Fibroblast of peridontal ligament (primary cell): ENCODE measurements around the gene ATP2B3.
A peak's percentile ranks its signal among the peaks of the same experiment; 100 is the strongest.
"Not testable (repeated sequence)": the region's sequence is repeated elsewhere in the genome, so short reads cannot be mapped to it uniquely, and the experiment has no call there.

Experiments used
- DNase-seq: peaks from one replicate; pipeline ENCODE4 v3.0.0-alpha.2; 2010; ENCODE audit errors: extremely low read depth

ATP2B3 gene

DNA sequence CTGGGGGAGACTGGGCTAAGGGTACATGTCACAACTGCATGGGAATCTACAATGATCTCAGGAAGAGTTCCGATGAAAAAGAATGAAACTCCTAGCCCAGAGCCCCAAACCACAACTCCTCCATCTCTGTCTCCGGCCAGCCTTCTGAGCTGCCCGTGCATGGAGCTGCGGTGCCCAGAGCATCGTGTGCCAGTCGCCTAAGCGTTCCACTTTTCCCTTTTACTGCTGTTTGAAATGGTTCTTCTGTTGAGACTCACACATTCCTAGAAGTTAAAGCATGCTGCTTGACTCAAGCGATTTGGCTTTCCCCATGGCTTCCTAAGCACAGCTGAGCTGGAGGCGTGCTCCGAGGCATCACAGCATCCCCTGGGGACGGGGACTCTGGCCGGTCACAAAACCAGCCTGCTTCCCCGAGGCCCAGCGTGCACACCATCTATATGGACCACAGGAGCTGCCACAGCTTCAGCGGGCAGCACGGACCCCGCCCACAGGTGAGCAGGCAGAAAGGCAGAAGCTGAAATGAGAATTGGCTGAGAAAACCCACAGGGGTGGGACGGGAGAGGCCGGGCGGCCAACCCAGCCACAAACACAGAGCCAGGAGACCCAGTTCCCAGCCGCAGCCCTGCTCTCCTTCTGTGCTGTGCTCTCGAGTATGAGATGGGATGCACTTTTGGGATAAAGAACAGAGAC, 76.5 kb downstream of the ATP2B3 start:
- no peak for DNase-seq

DNA sequence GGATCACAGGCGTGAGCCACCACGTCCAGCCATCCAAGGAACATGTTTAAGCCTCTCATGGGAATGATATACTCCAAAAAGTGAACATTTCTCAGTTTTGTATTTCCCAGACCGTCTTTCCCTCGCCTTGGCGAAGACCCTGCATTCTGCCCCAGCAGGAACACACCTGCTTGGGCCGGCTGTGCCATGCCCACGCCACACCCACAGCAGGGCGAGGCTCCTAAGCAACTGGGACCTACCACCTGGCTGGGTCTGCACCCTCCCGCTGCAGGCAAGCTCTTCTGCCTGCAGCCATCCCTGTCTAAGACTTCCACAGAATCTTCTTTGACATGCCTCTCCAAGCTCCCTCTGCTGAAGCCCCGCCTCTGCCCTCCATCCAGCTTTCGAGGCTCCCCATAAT, 77.9 kb downstream of the ATP2B3 start:
- no peak for DNase-seq

DNA sequence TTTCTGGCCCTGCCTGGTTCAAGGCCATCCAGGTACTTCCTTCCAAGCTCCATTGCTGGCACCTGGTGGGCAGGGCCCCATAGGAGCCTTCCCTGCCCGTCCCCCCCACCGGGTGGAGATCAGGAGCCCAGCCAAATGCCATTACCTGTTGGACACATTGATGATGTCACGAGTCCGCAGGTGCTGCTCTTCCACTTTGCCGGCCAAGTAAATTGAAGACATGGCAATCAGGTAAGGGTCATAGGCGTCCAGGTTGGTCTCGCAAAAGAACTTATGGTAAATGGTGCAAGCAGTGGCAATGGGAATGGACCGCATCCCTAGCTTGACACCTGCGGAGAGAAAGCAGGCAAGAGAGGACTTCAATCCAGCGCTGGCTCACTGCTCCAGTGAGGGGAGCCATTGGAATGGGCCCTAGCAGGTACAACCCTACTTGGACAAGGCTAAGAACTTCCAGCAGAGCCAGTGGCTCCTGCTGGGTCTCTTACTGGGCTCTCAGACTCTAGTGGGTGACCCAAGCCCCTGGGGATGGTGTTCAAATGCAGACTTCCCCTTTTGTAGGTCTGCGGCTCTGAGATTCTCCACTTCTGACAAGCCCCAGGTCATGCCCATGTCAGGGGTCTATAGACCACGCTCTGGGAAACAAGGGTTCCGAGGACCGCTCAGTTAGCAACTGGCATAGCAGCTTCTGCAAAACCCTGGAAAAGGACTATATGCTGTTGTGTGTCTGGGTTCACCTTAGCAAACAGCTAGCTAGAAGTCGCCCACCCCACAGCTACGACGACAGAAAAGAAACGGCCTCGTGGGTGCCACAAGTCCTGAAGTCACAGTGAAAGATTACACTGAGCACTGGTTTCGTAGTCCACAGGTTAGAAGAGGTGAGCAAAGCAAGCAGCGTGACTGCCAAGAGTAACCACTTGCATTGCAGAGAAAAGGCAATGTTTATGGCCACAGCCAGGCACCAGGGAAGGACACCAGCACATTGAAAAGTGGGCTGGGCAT, 78.7 kb downstream of the ATP2B3 start:
- DNase-seq: no peak

DNA sequence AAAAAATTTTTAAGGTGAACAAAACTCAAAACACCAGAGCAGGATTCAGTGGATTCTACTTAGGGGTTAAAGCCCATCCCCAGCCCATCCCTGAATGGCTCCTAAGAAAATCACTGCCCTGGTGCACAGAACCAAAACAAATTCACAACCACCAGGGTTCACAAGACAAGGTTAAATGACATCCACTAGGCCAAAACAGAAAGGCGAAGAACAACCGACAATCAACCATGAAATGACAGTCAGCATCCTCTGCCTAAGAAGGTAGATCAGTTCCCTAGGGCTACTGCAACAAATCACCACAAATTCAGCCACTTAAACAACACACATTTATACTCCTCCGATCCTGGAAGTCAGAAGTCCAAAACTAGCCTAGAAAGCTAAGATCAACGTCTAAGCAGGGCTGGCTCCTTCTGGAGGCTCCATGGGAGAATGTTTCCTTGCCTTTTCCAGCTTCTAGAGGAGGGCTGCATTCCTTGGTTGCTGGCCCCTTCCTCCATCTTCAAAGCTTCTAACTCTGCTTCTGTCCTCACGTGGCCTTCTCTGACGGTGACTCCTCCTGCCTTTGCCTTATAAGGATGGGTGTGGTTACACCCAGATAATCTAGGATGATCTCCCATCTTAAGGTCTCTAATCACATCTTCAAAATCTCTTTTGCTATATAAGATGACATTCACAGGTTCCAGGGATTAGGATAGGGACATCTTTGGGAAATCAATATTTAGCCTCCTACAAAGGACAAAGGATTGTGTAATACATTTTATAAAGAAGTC, 79.7 kb downstream of the ATP2B3 start:
- no peak for DNase-seq

DNA sequence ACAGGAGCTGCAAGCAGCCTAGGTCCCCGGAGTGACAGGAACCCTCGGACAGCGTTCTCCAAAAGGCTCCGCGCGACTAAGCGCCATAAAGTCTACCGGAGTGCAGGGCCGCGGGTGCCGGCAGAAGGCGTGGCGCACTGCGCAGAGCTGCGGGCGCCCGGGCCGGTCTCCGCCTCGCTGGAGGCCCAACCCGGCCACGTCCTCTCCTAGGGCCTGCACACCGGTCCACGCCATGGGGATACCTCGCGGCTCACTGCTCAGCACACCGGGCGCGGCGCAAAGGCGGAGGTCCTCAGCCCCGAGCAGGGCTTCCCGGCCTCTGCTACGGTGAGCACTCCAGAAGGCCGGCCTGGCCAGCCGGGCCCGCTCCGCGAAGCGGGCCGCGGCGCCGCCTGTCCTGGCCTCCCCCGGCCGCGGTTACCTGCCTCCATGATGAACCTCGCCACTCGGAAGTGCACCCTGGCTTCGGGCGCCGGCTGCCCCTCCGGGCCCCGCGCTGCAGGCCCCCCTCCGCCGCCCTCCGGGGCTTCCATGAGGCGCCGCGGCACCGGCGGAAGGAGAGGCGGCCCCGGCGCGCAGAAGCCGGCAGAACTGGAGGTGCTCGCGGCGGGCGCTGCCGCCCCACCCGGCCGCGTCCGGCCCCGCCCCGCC, 81.2 kb downstream of the ATP2B3 start, which contains the start of gene CCNQ:
Gene CCNQ, minus strand, starts transcription at position 599 of the 651 bp plus-strand sequence. Its CDS starts 66 bp downstream, at position 533.
- DNase-seq: no peak

DNA sequence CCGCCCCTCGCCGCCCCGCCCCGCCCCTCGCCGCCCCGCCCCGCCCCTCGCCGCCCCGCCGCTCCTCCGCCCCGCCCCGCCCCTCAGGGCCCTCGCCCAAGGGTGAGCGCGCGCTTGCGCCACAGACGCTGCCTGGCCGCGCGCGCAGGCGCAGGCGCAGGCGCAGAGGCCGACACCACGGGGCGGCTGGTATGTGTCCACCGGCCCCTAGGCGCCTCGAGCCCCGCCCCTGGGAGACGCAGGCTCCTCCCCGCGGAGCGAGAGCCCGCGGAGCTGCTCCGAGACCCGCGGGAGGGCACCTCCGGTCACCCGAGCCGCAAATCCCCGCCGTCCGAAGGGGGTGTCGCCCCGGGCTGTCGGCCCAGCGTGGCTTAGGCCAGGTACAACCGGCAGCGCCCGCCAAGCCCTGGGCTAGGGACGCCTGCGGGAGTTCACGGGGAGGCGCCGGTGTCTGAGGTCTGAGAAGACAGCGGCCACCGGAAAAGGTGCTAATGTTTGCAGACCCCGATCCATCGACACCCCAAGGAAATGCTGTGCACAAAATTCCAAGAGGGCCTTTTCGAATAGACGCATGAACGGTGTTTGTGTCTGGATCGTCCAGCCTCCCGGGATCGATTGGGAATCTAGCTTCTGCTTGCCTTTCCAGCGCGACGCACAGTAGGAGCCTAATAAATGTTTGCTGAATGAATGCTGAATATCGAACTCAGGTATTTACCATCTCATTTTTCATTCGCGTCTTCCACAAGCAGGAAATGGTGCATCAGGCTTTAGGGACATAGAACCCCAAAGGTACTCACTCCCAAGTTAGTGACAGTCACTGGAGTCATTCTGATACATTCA, 82.0 kb downstream of the ATP2B3 start:
- peak; percentile 75 for DNase-seq

DNA sequence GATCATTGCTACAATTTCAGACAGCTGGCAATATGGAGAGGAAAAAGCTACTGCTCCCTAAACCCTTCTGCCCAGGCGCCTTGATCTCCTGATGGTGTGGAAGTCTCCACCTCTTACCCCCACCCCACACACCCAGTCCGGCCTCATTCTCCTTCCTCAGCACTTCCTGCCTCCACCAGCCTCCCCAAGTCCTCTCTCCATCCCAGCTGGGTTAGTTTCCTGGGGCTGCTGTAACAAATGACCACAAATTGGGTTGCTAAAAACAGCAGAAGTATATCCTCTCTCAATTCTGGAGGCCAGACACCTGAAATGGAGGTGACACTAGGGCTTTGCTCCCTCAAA, 82.6 kb downstream of the ATP2B3 start:
- no peak for DNase-seq

DNA sequence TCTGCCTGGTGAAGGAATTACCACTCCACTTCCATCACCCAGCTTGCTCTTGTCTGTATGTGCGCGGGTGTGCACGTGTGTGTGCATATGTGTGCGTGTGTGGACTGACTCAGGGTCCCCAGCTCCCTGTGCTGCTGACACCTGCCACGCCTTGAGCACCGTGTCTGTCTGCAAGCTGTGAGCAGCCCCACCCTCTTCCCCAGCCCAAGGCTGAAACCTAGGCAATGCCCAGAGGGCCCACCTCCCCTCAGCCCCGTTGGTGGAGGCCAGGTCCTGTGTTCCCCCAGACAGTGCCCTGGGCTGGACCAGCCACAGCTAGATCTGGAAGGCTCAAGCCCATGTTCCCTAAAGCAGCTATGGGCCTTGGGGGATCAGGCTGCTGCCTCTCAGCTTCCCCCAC, 83.5 kb downstream of the ATP2B3 start:
- DNase-seq: no peak

DNA sequence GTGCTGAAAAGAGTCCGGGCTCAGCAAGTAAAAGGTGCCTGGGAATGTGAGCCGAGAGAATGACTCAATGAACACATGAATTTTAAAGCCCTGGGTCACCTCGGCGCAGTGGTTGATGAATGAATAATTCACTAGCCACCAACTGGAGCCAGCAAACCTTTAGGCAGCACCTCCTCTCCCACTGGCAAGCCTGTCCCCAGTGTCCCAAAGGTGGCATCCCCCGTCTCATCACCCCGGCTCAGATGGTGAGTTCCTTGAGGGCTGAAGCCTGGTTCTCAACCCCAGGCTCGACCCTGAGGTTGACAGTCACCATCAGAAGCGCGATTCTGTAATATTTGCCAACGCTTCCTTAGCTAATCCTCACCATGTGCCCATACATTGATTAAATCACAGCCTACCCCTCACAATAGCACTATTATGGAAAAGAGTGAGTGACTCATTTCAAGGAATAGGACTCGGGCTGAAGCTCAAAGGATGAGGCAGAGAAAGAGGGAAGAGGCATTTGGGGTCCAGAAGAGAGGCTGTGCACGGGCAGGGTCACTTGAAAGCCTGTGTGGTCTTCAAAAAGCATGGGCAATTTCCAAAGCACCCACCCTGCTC, 84.2 kb downstream of the ATP2B3 start:
- DNase-seq: no peak

DNA sequence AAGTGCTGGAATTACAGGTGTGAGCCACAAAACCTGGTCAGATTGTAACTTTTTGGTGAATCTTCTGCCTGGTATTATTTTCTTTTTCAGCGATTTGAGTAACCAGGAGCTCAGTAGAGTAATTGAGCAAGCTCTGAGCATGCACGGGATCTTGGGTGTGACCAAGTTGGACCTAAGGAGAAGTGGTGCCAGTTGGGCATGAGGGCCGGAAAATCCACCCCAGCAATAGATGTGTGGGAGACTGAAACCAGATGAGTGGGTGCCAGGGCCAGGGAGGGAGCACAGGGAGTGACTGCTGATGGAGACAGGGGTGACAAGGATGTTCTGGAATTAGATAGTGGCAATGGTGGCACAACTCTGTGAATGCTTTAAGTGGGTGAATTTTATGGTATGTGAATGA, 85.2 kb downstream of the ATP2B3 start:
- no peak for DNase-seq

DNA sequence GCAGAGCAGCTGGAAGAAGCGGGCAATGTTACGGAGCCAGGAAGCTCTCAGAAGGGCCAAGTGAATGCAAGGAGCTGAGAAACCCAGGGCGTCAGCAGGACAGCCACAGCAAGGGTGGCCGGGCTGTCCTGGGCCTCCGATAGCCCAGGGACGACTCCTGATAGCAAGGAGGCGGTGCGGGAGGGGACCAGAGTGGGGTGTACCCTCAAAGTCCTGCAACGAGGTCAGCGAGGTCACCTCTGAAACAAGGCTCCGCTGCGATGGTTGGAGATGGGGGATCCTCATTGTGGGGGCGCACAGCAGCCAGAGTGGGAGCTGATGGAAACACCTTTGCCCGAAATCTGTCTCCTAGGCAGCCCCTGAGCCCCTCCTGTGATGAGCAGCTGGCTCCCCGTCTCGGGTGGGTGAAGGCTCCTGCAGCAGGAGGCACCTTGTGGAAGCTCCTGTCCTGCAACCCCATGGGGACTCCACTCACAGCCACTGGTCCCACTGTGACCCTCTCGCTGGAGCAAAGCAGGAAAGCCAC, 85.8 kb downstream of the ATP2B3 start:
- no peak for DNase-seq

DNA sequence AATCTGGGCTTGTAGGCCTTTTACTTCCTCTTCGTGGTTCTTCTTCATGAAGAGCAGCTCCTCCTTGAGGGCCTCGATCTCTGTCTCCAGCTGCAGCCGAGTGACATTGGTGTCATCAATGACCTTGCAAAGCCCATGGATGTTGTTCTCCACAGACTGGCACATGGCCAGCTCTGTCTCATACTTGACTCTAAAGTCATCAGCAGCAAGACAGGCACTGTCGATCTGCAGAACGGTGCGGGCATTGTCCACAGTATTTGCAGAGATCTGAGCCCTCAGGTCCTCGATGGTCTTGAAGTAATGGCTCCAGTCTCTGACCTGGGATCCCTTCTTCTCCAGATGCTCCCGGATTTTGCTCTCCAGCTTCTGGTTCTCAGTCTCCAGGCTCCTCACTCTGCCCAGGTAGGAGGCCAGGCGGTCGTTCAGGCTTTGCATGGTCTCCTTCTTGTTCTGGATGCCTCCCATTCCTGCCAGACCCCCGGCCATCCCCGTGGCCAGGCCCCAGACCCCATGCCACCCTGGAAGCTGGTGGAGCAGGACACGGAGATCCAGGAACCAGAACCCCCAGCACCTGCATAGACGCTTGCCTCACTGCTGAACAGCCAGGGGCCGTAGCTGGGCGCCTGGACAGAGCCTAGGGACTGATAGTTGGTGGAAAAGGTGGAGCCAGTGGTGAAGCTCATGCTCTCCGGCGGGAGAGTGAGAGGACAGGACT, 87.4 kb downstream of the ATP2B3 start:
- not testable (repeated sequence) for DNase-seq

DNA sequence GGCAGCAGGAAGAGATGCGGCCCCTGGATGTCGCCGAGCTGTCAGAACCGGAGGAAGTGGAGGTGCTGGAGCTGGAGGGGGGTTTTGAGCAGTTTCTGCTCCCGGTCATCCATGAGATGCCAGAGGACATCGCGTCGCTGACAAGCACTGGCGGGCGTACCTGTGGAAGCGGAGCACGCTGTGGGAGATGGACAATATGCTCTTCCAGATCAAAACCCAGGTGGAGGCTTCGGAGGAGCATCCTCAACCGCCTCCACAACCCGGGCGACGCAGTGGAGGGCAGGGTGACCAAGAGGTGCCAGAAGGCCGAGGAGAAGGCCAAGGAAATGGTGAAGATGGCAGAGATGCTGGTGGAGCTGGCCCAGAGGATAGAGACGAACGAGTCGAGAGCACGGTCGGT, 89.1 kb downstream of the ATP2B3 start:
- DNase-seq: no peak

DNA sequence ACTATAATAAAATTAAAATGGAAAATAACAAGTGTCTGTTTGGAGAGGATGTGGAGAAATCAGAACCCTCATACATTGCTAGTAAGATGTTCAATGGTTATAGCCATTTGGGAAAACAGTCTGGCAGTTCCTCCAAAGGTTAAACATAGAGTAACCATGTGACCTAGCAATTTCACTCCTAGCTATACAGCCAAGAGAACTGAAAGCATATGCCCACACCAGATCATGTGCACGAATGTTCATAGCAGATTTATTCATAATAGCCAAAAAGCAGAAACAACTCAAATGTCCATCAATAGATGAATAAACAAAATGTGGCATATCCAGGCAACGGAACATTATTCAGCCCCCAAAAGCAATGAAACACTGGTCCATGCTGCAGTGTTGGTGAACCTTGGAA, 90.9 kb downstream of the ATP2B3 start:
- no peak for DNase-seq

DNA sequence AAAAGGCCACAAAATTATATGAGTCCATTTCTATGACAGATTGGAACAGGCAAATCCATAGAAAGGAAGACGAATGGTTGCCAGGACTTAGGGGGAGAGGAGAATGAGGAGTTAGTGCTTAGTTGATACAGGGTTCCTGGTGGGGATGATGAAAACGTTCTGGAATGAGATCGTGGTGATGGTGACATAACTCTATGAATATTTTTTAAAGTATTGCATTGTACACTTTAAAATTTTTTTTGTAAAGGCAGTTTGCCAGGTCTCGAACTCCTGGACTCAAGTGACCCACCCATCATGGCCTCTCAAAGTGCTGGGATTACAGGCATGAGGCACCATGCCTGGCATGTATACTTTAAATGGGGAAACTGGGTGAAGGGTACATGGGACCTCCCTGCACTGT, 91.4 kb downstream of the ATP2B3 start:
- DNase-seq: peak; percentile 42

DNA sequence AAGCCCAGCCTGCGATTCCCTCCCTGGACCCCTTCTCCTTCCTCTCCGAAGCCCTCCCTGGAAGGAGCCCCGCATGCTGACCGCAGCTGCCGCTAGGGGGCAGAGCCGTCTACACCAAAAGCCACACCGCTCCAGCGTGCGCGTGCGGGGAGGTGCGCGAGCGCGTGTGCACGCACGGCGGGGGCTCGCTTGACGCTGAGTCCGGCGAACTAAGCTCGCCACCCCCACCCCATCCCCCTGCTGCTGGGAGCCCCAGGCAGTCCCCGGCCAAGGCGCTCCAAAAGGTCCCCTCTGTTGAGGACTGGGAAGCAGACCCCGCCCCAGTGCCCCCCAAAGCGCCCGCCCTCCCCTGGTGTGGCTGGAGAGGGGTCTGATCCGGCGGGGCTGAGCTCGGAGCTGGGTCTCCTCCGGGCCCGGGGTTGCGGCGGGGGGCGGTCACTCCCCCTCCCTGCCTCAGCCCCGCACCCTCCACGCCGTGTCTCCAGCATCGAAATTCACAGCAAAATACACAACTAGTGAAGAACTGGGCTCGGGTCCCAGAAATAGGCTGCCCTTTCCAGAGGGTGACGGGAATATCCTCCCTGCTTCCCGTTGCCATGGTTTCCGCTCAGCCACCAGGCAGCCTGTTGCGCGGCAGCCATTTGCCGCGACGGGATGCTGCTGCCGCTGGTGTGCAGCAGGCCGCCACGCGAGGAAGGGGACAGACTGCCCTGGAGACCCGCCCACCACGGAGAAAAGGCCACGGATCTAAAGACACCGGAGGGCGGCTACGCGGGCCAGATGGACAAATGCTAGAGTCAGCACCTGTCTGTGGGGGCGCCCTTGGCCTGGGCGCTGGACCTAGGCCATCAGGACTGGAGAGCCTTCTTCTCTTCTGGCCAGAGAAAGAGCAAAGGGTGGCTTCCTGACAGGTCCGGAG, 92.7 kb downstream of the ATP2B3 start:
- DNase-seq: peak; percentile 61

DNA sequence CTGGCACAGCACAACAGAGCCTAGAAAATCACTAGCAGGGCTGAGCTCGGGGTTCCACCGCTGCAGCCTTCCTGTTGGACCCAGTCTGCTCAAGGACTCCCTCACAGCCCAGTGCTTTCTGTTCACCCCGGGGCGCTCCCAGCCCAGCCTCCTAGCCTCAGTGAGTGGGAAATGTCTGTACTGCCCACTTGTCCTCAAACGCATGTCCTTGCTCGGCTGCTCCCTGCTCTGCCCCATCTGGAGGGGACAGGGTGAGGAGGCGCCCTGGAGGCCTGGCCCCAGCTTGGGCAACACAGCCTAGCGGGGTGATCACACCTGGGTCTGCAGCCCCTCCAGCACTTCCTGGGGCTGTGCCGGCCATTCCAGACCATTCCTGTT, 93.4 kb downstream of the ATP2B3 start:
- no peak for DNase-seq

DNA sequence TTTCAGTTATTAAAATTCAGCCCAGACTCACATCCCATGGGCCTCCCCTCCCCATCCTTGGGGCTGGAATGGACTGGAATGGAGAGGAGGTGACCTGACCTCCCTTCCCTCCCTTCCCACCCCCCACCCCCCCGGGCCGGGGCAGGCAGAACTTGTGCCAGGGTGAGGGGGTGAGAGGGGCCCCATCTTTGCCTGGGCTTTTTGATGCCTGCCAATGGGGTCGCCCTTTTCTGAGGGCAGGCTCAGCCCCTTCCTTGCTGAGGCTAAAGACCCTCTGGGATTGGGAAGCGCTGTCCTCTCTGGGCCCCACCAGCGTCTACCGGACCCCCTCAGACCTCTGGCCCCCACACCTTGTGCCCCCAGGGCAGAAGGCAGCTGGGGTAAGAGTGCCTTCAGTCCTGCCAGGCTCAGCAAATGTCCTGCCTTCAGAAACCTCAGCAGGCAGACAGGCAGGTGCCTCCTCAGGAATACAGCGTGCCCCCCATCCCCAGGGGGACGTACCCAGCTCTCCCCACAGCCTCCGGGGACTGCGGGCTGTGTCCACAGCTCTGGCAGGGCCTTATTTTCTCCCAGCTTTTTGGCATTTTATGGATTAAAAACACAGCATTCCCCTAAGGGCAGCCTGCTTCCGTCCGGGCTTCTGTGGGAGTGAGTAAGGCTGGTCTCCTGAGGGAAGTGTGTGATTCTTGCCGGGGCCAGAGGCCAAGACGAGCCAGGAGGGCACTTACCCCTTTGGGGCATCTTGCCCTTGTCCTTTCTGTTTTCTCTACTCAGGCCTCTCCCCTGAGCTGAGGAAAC, 94.1 kb downstream of the ATP2B3 start:
- DNase-seq: no peak
